Stomach (tissue), 19 donors: ENCODE measurements around the gene BACE1. TPM values are rescaled to one million over a fixed set of nuclear protein-coding genes. Genes with fewer than 3 reads are reported as not detected.

Source experiments
- DNase-seq, 2 donors: peaks; one replicate each; pipeline versions ENCODE4 v3.0.0 to v3.0.0-alpha.2; 2013 to 2019
- H3K27ac ChIP-seq, 5 donors: fragments of 200-600 bp in 4 of 5; sonication (generic) in 4 of 5; one replicate each; pipeline ENCODE4 v1.5.1; 2013 to 2019; ENCODE audit warnings: mild to moderate bottlenecking in 1 of 5, moderate library complexity in 1 of 5
- H3K27me3 ChIP-seq, 3 donors: fragments of 200-600 bp; sonication (generic); one replicate each; pipeline ENCODE4 v1.5.1; 2017 to 2019; ENCODE audit warnings: mixed run types in 1 of 3
- H3K36me3 ChIP-seq, 4 donors: fragments of 200-600 bp; sonication (generic); 1 replicate in 3 of 4; 2 replicates in 1 of 4; pipeline ENCODE4 v1.5.1; 2016 to 2019
- H3K4me1 ChIP-seq, 4 donors: fragments of 200-600 bp; sonication (generic); one replicate each; pipeline ENCODE4 v1.5.1; 2016 to 2019
- H3K4me3 ChIP-seq, 4 donors: fragments of 200-600 bp; sonication (generic) in 3 of 4; one replicate each; pipeline ENCODE4 v1.5.1; 2016 to 2019; ENCODE audit warnings: mild to moderate bottlenecking in 1 of 4
- H3K9me3 ChIP-seq, 4 donors: fragments of 200-600 bp; sonication (generic); one replicate each; pipeline ENCODE4 v1.5.1; 2016 to 2019
- EP300 ChIP-seq: sonication (generic); formaldehyde crosslinking; IDR thresholded peaks from one replicate; pipeline ENCODE4 v1.6.1; 2017; ENCODE audit warnings: antibody characterized with exemption
- POLR2A ChIP-seq, 4 donors: fragments of 450-650 bp; IDR thresholded peaks; one replicate each; pipeline ENCODE4 v1.6.1; 2016; ENCODE audit warnings: antibody characterized with exemption in 4 of 4, control low read depth in 2 of 4, mild to moderate bottlenecking in 1 of 4, moderate library complexity in 1 of 4
- POLR2AphosphoS5 ChIP-seq, 3 donors: sonication (generic); formaldehyde crosslinking; IDR thresholded peaks; one replicate each; pipeline ENCODE4 v1.6.1; 2016; ENCODE audit warnings: antibody characterized with exemption in 3 of 3
- WGBS, 5 donors: extraction: QIAGEN DNeasy Blood & Tissue Kit in 3 of 5; methylation state at CpG; one replicate each; pipeline versions ENCODE4 v1.1.5 to v1.1.7; 2013 to 2018; 5-methylcytosine and 5-hydroxymethylcytosine counted together
- intact Hi-C: fragments of 100-400 bp; cut with DNase I; formaldehyde crosslinking; loops from one replicate; pipeline ENCODE4 v1.15.1; 2023; ENCODE audit warnings: low total_unique reads
- long read RNA-seq, 10 donors: transcript quantifications; one replicate each; lab custom pipeline, GENCODE V29; 2026
- polyA plus RNA-seq, 3 donors: library from polyadenylated mRNA; stranded (reverse); fragments of 200-250 nt; gene quantifications; one replicate each; pipeline ENCODE4 v1.2.3, GENCODE V29; 2013
- total RNA-seq, 5 donors: library from RNA; depleted of rRNA; stranded (reverse); fragments of >200 nt; gene quantifications; one replicate each; pipeline versions ENCODE4 v1.1.0 to v1.2.3, GENCODE V29; 2014 to 2016
- TF ChIP-seq, protein P1 (sequence below), 7 experiments: fragments of 450-650 bp in 4 of 7; fragments of 200-600 bp in 3 of 7; sonication (generic) in 3 of 7; IDR thresholded peaks; one replicate each; pipeline ENCODE4 v1.5.1; 2016 to 2019; ENCODE audit warnings: antibody characterized with exemption in 7 of 7, control low read depth in 2 of 7, mild to moderate bottlenecking in 1 of 7
- donor health status: healthy with polysubstance abuse.
- donor health status: Bipolar disorder and iron deficiency.
- donor health status: healthy.

BACE1 gene
- total RNA-seq (10 to 100 TPM; 12.8 to 21.1 (median 16.4) TPM), polyA plus RNA-seq (1 to 10 TPM; 3.3 to 6.0 (median 4.4) TPM)
- long read RNA-seq, donor 1, result 0 reads
- long read RNA-seq, donor 2, full-length matches to known transcripts, result 1 of 1 reads
- long read RNA-seq, donor 2, partial matches to known transcripts, result 0 of 1 reads
- long read RNA-seq, donor 2, other reads (novel, unspliced or antisense), result 0 of 1 reads
- long read RNA-seq, donor 3, full-length matches to known transcripts, result 1 of 1 reads
- long read RNA-seq, donor 3, partial matches to known transcripts, result 0 of 1 reads
- long read RNA-seq, donor 3, other reads (novel, unspliced or antisense), result 0 of 1 reads
- long read RNA-seq, donor 4, full-length matches to known transcripts, result 2 of 2 reads
- long read RNA-seq, donor 4, partial matches to known transcripts, result 0 of 2 reads
- long read RNA-seq, donor 4, other reads (novel, unspliced or antisense), result 0 of 2 reads
- long read RNA-seq, donor 5, full-length matches to known transcripts, result 10 of 10 reads
- long read RNA-seq, donor 5, partial matches to known transcripts, result 0 of 10 reads
- long read RNA-seq, donor 5, other reads (novel, unspliced or antisense), result 0 of 10 reads
- long read RNA-seq, donor 6, full-length matches to known transcripts, result 5 of 5 reads
- long read RNA-seq, donor 6, partial matches to known transcripts, result 0 of 5 reads
- long read RNA-seq, donor 6, other reads (novel, unspliced or antisense), result 0 of 5 reads
- long read RNA-seq, donor 7, full-length matches to known transcripts, result 4 of 9 reads
- long read RNA-seq, donor 7, partial matches to known transcripts, result 5 of 9 reads
- long read RNA-seq, donor 7, other reads (novel, unspliced or antisense), result 0 of 9 reads
- long read RNA-seq, donor 8, full-length matches to known transcripts, result 3 of 3 reads
- long read RNA-seq, donor 8, partial matches to known transcripts, result 0 of 3 reads
- long read RNA-seq, donor 8, other reads (novel, unspliced or antisense), result 0 of 3 reads
- long read RNA-seq, donor 9, full-length matches to known transcripts, result 1 of 6 reads
- long read RNA-seq, donor 9, partial matches to known transcripts, result 5 of 6 reads
- long read RNA-seq, donor 9, other reads (novel, unspliced or antisense), result 0 of 6 reads
- long read RNA-seq, donor 10, full-length matches to known transcripts, result 4 of 4 reads
- long read RNA-seq, donor 10, partial matches to known transcripts, result 0 of 4 reads
- long read RNA-seq, donor 10, other reads (novel, unspliced or antisense), result 0 of 4 reads

DNA sequence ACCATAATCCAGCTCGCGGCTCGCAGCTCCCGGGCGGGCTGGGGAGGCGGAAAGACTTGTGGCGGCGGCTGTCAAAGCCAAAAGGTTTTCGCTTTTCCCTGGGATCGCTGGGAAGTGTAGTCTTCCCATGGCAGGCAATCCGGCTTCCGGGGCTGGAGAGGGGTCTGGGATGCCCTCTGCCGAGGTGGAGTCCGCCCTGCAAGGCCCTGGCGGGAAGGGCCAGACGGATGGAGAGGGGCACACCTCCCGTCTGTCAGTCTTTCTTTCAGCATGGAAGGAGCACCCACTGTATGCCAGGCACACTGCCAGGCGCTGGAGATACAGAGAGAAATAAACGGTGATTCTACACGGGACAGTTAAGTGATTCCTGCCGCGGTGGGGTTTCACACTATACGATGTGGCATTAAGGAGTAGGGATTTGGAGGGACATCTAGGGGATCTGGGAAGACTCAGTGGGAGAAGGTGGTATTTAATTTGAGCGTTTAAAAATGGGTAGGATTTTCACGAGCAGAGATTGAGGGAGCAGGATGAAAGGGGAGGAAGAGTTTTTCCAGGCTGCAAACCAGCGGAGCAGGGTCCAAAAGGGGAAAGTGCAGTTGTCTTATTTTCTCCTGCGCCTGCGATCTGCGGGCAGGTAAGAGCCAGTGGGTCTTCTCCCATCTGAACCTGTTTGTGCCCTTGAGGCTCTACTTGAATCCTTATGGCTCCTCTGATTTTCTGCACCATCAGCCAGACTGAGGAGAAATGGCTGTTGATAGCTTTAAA lies at the start of gene BACE1:
TSS of gene BACE1 (minus strand) at position 60 of the 765 bp plus-strand sequence. CDS start 461 bp downstream, outside the sequence.
- no peaks in the 10 kb centered on the region for H3K36me3 ChIP-seq
- peak; percentile 77 to 95 for DNase-seq
- peaks cover 19 to 34% (median 26%) of the 10 kb centered on the region in 4 donors for H3K4me1 ChIP-seq
- H3K27ac ChIP-seq, result peak within 1 kb of the TSS in 4 of 5 donors; percentile 32 to 83 (median 65)
- H3K27me3 ChIP-seq, result no peaks in the 10 kb centered on the region
- intact Hi-C loops, result loop anchor here (10.0 kb wide), 1 partner anchor 82 kb away; the partner anchor contains the start of genes PCSK7 and RNF214
- H3K9me3 ChIP-seq, result no peaks in the 10 kb centered on the region
- H3K4me3 ChIP-seq, result peak within 1 kb of the TSS; percentile 77 to 92 (median 88)
- WGBS, 5 donors, result 6 to 9% (median 7%) methylated on average over 26 to 29 of the region's 29 CpGs
- TF ChIP-seq, protein P1, sequence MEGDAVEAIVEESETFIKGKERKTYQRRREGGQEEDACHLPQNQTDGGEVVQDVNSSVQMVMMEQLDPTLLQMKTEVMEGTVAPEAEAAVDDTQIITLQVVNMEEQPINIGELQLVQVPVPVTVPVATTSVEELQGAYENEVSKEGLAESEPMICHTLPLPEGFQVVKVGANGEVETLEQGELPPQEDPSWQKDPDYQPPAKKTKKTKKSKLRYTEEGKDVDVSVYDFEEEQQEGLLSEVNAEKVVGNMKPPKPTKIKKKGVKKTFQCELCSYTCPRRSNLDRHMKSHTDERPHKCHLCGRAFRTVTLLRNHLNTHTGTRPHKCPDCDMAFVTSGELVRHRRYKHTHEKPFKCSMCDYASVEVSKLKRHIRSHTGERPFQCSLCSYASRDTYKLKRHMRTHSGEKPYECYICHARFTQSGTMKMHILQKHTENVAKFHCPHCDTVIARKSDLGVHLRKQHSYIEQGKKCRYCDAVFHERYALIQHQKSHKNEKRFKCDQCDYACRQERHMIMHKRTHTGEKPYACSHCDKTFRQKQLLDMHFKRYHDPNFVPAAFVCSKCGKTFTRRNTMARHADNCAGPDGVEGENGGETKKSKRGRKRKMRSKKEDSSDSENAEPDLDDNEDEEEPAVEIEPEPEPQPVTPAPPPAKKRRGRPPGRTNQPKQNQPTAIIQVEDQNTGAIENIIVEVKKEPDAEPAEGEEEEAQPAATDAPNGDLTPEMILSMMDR (IDR thresholded peaks at IDR 0.05), result peak in 3 of 7 experiments; percentile 3 to 23 (median 6)
- TF ChIP-seq POLR2AphosphoS5 (IDR thresholded peaks at IDR 0.05) (peak in 2 of 3 donors; percentile 53 to 61), EP300 (no peak)

- no peaks in the 10 kb centered on the region for H3K4me1 ChIP-seq
- no peaks in the 10 kb centered on the region for H3K9me3 ChIP-seq
- no peak for DNase-seq
- H3K27ac ChIP-seq, result peak overlapping the region in 1 of 5 donors; percentile 55
- intact Hi-C loops, result no loop called here
- no peak for TF ChIP-seq EP300
- no peak for TF ChIP-seq POLR2AphosphoS5 (IDR thresholded peaks at IDR 0.05)
- TF ChIP-seq POLR2A (IDR thresholded peaks at IDR 0.05), result no peak
- TF ChIP-seq, protein P1 (IDR thresholded peaks at IDR 0.05), result no peak
- peaks cover 35 to 96% (median 93%) of the 10 kb centered on the region in 4 donors for H3K36me3 ChIP-seq
- WGBS, 5 donors, result 83 to 98% (median 92%) methylated on average over 8 of the region's 8 CpGs
- H3K4me3 ChIP-seq, result no peak overlapping the region
- no peaks in the 10 kb centered on the region for H3K27me3 ChIP-seq
These were observed 45.4 kb upstream of the BACE1 start for GRCh38 chr11:117361432-117361831.

GRCh38 chr11:117356126-117356890 lies 40.3 kb upstream of the BACE1 start:
- Histone ChIP-seq H3K4me1 (no peaks in the 10 kb centered on the region), H3K9me3 (no peaks in the 10 kb centered on the region), H3K4me3 (no peak overlapping the region), H3K36me3 (peaks cover 39 to 96% (median 94%) of the 10 kb centered on the region in 4 donors), H3K27me3 (no peaks in the 10 kb centered on the region), H3K27ac (no peak overlapping the region)
- intact Hi-C loops, result no loop called here
- TF ChIP-seq EP300 (no peak), POLR2AphosphoS5 (IDR thresholded peaks at IDR 0.05) (no peak), POLR2A (IDR thresholded peaks at IDR 0.05) (no peak)
- TF ChIP-seq, protein P1 (IDR thresholded peaks at IDR 0.05), result no peak
- 86 to 92% (median 90%) methylated on average over 8 to 9 of the region's 9 CpGs for WGBS, 5 donors
- no peak for DNase-seq
